HUDEP-2 (cell line): ENCODE measurements around the gene CFAP74.
A peak's percentile ranks its signal among the peaks of the same experiment; 100 is the strongest.
"Not testable (repeated sequence)": the region's sequence is repeated elsewhere in the genome, so short reads cannot be mapped to it uniquely, and the experiment has no call there.

ENCODE experiments used
- DNase-seq, 76 experiments: peaks; one replicate each; lab custom pipeline; 2025; ENCODE audit not compliant: unreplicated experiment in 76 of 76; lab: John Stamatoyannopoulos, UW

CFAP74 gene

GRCh38 chr1:1889847-1890505 is 113.6 kb downstream of the CFAP74 start:
- DNase-seq: peak in 15 of 76 experiments; percentile 12 to 43 (median 27)

GRCh38 chr1:1889090-1889750 is 114.4 kb downstream of the CFAP74 start:
- DNase-seq: peak in 3 of 76 experiments; percentile 12 to 30 (median 21)

GRCh38 chr1:1883890-1884289 is 119.7 kb downstream of the CFAP74 start:
- DNase-seq: not testable (repeated sequence)

DNA sequence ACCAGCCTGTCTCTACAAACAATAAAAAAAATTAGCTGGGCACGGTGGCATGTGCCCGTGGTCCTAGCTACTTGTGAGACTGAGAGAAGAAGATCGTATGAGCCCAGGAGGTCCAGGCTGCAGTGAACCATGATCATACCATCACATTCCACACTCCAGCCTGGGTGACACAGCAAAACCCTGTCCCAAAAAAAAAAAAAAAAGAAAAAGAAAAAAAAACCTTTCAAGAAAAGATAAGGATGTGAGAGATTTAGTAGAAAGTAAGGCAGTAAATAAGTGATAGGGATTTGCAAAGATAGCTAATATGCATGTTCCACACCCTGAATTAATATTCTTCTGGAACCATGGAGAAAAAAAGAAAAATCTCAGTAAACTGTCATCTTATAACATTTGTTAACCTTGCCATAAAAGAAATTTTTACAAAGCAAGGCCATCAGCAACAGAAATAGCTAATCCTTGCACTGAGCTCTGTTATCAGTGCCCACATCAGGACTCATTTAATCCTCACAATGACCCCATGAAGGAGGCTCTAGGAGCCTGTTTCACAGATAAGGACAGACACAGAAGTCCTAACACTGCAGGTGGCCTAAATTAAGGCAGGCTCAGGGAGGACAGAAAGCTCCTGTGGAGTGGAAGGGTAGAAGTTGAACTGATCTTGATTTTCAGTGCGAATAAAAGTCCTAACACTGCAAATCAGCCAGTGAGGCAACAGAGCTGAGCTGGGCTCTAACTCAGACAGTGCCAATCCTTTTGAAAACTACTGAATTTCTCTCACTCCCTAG is 120.3 kb downstream of the CFAP74 start:
- peak in 12 of 76 experiments; percentile 5 to 44 (median 28) for DNase-seq

DNA sequence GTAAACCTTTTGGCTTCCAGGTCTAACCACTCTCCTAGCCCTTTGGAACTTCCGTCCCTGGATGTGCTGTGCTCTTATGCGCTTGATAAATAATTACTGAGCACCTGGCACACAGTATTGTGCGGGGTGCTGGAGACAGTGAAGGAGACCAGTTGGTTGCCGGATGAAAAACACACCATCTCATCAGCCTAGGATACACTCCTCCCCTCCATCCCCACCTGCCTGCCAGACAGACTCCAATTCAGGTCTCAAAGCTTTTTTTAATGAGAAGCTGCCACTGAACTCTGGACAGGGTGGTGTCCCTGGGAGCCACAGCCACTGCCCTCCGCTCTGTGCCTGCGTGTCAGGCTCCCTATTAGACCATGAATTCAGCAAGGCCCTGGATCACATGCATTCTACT is 121.9 kb downstream of the CFAP74 start:
- DNase-seq: no peak

- peak in 2 of 76 experiments; percentile 10 to 23 for DNase-seq
These were observed 122.8 kb downstream of the CFAP74 start for GRCh38 chr1:1880617-1881312.

DNA sequence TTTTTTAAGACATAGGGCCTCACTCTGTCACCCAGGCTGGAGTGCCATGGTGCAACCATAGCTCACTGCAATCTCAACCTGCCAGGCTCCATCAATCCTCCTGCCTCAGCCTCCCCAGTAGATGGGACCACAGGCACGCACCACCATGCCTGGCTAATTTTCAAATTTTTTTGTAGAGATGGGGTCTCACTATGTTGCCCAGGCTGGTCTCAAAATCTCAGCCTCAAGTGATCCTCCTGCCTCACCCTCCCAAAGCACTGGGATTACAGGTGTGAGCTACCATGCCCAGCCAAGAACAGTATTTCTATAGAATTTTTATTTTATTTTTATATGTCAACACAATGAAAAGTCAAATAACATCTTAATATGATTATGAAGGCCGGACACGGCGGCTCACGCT is 123.6 kb downstream of the CFAP74 start:
- DNase-seq: no peak

GRCh38 chr1:1877865-1878436 is 125.6 kb downstream of the CFAP74 start:
- no peak for DNase-seq

GRCh38 chr1:1876335-1876930 is 127.2 kb downstream of the CFAP74 start:
- no peak for DNase-seq

- DNase-seq: no peak
These were observed 127.7 kb downstream of the CFAP74 start for GRCh38 chr1:1875932-1876331.

DNA sequence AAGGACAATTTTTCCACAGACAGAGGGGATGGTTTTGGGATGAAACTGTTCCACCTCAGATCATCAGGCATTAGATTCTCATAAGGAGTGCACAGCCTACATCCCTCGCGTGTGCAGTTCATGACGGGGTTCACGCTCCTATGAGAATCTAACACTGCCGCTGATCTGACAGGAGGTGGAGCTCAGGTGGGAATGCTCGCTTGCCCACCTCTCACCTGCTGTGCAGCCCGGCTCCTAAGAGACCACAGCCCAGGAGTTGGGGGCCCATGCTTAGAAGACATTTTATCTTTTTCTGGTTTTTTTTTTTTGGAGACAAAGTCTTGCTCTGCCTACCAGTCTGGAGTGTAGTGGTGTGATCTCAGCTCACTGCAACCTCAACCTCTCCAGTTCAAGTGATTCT is 128.7 kb downstream of the CFAP74 start:
- no peak for DNase-seq

GRCh38 chr1:1873186-1873585 is 130.4 kb downstream of the CFAP74 start:
- peak in 1 of 76 experiments; percentile 4 for DNase-seq

DNA sequence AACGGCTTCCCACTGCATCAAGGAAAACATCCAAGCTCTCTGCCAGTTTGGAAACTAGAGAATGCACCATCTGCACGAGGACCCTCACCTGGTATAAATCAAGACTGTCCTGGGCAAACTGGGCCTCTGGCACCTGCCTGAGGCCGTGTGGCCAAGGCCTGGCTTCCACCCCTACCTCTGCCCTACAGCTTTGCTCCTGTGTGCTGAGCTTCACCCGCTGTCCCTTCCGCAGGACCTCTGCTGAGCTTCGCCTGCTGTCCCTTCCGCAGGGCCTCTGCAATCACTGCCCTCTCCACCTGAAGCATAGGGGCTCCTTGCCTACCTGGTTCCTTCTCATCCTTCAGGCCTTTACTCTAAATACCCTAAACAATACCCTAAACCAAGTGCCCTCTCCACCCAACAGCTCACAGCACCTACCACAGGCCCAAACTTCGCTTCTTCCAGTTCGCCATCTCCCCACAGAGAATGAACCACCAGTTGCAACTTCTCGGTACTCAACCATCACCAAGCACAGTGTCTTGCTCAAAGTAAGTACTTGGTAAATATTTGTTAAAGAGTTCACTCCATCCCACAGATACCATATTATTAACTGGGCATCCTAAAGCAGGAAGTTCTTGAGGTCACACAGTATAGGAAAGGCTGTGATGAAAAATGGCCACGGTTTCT is 131.1 kb downstream of the CFAP74 start:
- no peak for DNase-seq
